H7 (cell line): Measurements from ENCODE around the gene PLAAT2. TPM values are rescaled to one million over a fixed set of nuclear protein-coding genes. Genes with fewer than 3 reads are reported as not detected.
"Not testable (repeated sequence)": the region's sequence is repeated elsewhere in the genome, so short reads cannot be mapped to it uniquely, and the experiment has no call there.

ENCODE experiments used
- DNase-seq: peaks from one replicate; pipeline ENCODE4 v3.0.0; 2012
- H3K27me3 ChIP-seq: 2 replicates; pipeline ENCODE4 v1.6.0; 2011; ENCODE audit warnings: mild to moderate bottlenecking, low read length; ENCODE audit not compliant: control insufficient read depth, insufficient read depth
- H3K36me3 ChIP-seq: replicated peaks from 2 replicates; pipeline ENCODE4 v1.5.1; 2011; ENCODE audit warnings: low read length; ENCODE audit not compliant: control insufficient read depth, insufficient read depth
- H3K4me3 ChIP-seq: 2 replicates; pipeline ENCODE4 v1.5.1; 2011; ENCODE audit warnings: low read depth, mild to moderate bottlenecking, control low read depth, low read length, moderate library complexity; ENCODE audit not compliant: insufficient read depth
- total RNA-seq: library from RNA; depleted of rRNA; stranded (reverse); fragments of >200 nt; shearing (Covaris generic); gene quantifications from 2 replicates; pipeline ENCODE4 v1.2.3, GENCODE V29; 2014

PLAAT2 gene
- total RNA-seq, 1 experiment from 2014 or later: not detected

GRCh38 chr11:63592975-63593395 is 29.8 kb upstream of the PLAAT2 start:
- H3K36me3 ChIP-seq: peaks cover 36% of the 10 kb centered on the region
- DNase-seq: peak; percentile 70
- no peaks in the 10 kb centered on the region for H3K27me3 ChIP-seq

GRCh38 chr11:63590024-63590788 is 27.0 kb upstream of the PLAAT2 start:
- peaks cover 30% of the 10 kb centered on the region for H3K36me3 ChIP-seq
- H3K27me3 ChIP-seq: no peaks in the 10 kb centered on the region
- DNase-seq: no peak
- no peak overlapping the region for H3K4me3 ChIP-seq

More at GRCh38 chr11:63592975-63593395, 29.8 kb upstream of the PLAAT2 start:
- H3K4me3 ChIP-seq: no peak overlapping the region

GRCh38 chr11:63589000-63589399 is 25.8 kb upstream of the PLAAT2 start:
- DNase-seq: no peak
- H3K27me3 ChIP-seq: no peaks in the 10 kb centered on the region
- no peak overlapping the region for H3K4me3 ChIP-seq
- H3K36me3 ChIP-seq: peaks cover 29% of the 10 kb centered on the region

GRCh38 chr11:63586451-63587166 is 23.4 kb upstream of the PLAAT2 start:
- DNase-seq: no peak
- Histone ChIP-seq H3K4me3 (no peak overlapping the region), H3K27me3 (no peaks in the 10 kb centered on the region), H3K36me3 (peaks cover 32% of the 10 kb centered on the region)

- Histone ChIP-seq H3K27me3 (no peaks in the 10 kb centered on the region), H3K4me3 (no peak overlapping the region), H3K36me3 (peaks cover 21% of the 10 kb centered on the region)
- DNase-seq: no peak
Measured at GRCh38 chr11:63583357-63583677, 20.1 kb upstream of the PLAAT2 start.

- H3K36me3 ChIP-seq: peaks cover 19% of the 10 kb centered on the region
- DNase-seq: not testable (repeated sequence)
Measured at GRCh38 chr11:63581224-63581623, 18.0 kb upstream of the PLAAT2 start.

GRCh38 chr11:63578882-63579281 is 15.7 kb upstream of the PLAAT2 start:
- H3K36me3 ChIP-seq: peaks cover 23% of the 10 kb centered on the region
- not testable (repeated sequence) for DNase-seq, H3K4me3 ChIP-seq, H3K27me3 ChIP-seq

More at GRCh38 chr11:63581224-63581623, 18.0 kb upstream of the PLAAT2 start:
- H3K27me3 ChIP-seq, H3K4me3 ChIP-seq: not testable (repeated sequence)

- Histone ChIP-seq H3K27me3 (no peaks in the 10 kb centered on the region), H3K36me3 (peaks cover 11% of the 10 kb centered on the region), H3K4me3 (no peak overlapping the region)
- DNase-seq: no peak
Measured at GRCh38 chr11:63574856-63575602, 11.8 kb upstream of the PLAAT2 start.

- Histone ChIP-seq H3K36me3 (peaks cover 8% of the 10 kb centered on the region), H3K27me3 (no peaks in the 10 kb centered on the region), H3K4me3 (no peak overlapping the region)
- DNase-seq: no peak
Measured at GRCh38 chr11:63573881-63574855, 11.0 kb upstream of the PLAAT2 start.

- no peak for DNase-seq
- Histone ChIP-seq H3K27me3 (no peaks in the 10 kb centered on the region), H3K4me3 (no peak overlapping the region), H3K36me3 (peaks cover 8% of the 10 kb centered on the region)
Measured at GRCh38 chr11:63572026-63572688, 9.0 kb upstream of the PLAAT2 start.

- Histone ChIP-seq H3K36me3 (peaks cover 3% of the 10 kb centered on the region; the same call in 1 of the 2 replicates), H3K4me3 (no peak overlapping the region), H3K27me3 (no peaks in the 10 kb centered on the region)
- no peak for DNase-seq
Measured at GRCh38 chr11:63569570-63569969, 6.4 kb upstream of the PLAAT2 start.

GRCh38 chr11:63567044-63567840 is 4.1 kb upstream of the PLAAT2 start:
- Histone ChIP-seq H3K27me3 (no peaks in the 10 kb centered on the region), H3K36me3 (no peaks in the 10 kb centered on the region), H3K4me3 (no peak overlapping the region)
- no peak for DNase-seq
